Heart right ventricle (tissue), 16 donors: ENCODE data around the gene TAF1C. TPM values are rescaled to one million over a fixed set of nuclear protein-coding genes. Genes with fewer than 3 reads are reported as not detected.
A peak's percentile ranks its signal among the peaks of the same experiment; 100 is the strongest.

Source experiments
- ATAC-seq, 8 donors: fragments of 200-7000 bp; cut with Tn5 transposase; one replicate each; pipeline ENCODE4 v1.9.1; 2020; ENCODE audit warnings: mild to moderate bottlenecking in 8 of 8, moderate library complexity in 8 of 8, moderate number of reproducible peaks in 1 of 8
- DNase-seq, 2 donors: peaks; one replicate each; pipeline ENCODE4 v3.0.0-alpha.2; 2020
- H3K27ac ChIP-seq, 10 donors: fragments of 200-600 bp; sonication (generic) in 2 of 10; one replicate each; pipeline versions ENCODE4 v1.5.0 to v1.8.0; 2020 to 2022; ENCODE audit warnings: mild to moderate bottlenecking in 3 of 10
- H3K27me3 ChIP-seq, 7 donors: fragments of 200-600 bp; one replicate each; pipeline ENCODE4 v1.8.0; 2021 to 2022; ENCODE audit warnings: mild to moderate bottlenecking in 2 of 7
- H3K36me3 ChIP-seq, 9 donors: fragments of 200-600 bp; sonication (generic) in 1 of 9; one replicate each; pipeline versions ENCODE4 v1.5.0 to v1.8.0; 2020 to 2022; ENCODE audit warnings: mild to moderate bottlenecking in 2 of 9
- H3K4me1 ChIP-seq, 9 donors: fragments of 200-600 bp; sonication (generic) in 1 of 9; one replicate each; pipeline versions ENCODE4 v1.5.0 to v1.8.0; 2020 to 2022; ENCODE audit warnings: mild to moderate bottlenecking in 4 of 9
- H3K4me3 ChIP-seq, 10 donors: fragments of 200-600 bp; sonication (generic) in 2 of 10; one replicate each; pipeline versions ENCODE4 v1.5.0 to v1.8.0; 2020 to 2022; ENCODE audit warnings: mild to moderate bottlenecking in 7 of 10, moderate library complexity in 2 of 10
- H3K9me3 ChIP-seq, 11 donors: fragments of 200-600 bp in 10 of 11; sonication (generic) in 2 of 11; one replicate each; pipeline versions ENCODE4 v1.5.0 to v1.8.0; 2013 to 2022; ENCODE audit warnings: mild to moderate bottlenecking in 2 of 11, control low read depth in 1 of 11, moderate library complexity in 1 of 11
- CTCF ChIP-seq, 9 donors: fragments of 200-600 bp; sonication (generic) in 2 of 9; IDR thresholded peaks; one replicate each; pipeline versions ENCODE4 v1.5.0 to v1.8.0; 2021 to 2022; ENCODE audit warnings: antibody characterized with exemption in 9 of 9, mild to moderate bottlenecking in 5 of 9, moderate library complexity in 1 of 9
- WGBS, 2 donors: extraction: QIAGEN DNeasy Blood & Tissue Kit; methylation state at CpG; one replicate each; pipeline ENCODE4 v1.1.7; 2013; ENCODE audit warnings: inconsistent platforms in 1 of 2; 5-methylcytosine and 5-hydroxymethylcytosine counted together
- intact Hi-C, 10 donors: fragments of 100-400 bp; cut with DNase I; formaldehyde crosslinking; loops; one replicate each; pipeline versions ENCODE4 v1.11.1 to v1.14.2; 2022
- long read RNA-seq, 3 donors: library from polyadenylated mRNA; unstranded; transcript quantifications; one replicate each; pipeline ENCODE4 v2.0.0, GENCODE V29; 2020 to 2021
- polyA plus RNA-seq, 2 donors: library from polyadenylated mRNA; stranded (reverse); fragments of 200-250 nt; gene quantifications; one replicate each; pipeline ENCODE4 v1.2.3, GENCODE V29; 2013
- total RNA-seq, 10 donors: library from RNA; stranded (reverse); fragmentation: NEBNext Ultra II Directional in 3 of 10; extraction: Animal tissue kit (Norgen Biotek cat#: 25700) in 3 of 10; gene quantifications; one replicate each; pipeline versions ENCODE4 v1.2.1 to v1.2.4, GENCODE V29; 2021 to 2023
- donor health status: Arrhythmogenic right ventricular cardiomyopathy.
- donor health status: ischemic (EF 13 %, LVEDD 7.1; RV severe dilation, severe dysfunction).
- donor health status: healthy with polysubstance abuse.
- donor health status: DM: no; HTN: yes; CAD: no.
- donor health status: DM: no; HTN: no; CAD: no.
- donor health status: ischemic (EF 25% LVEDD 6.9; RV normal size, moderate dysfunction).
- donor health status: ischemic (EF 25% LVEDD 5.7; RV mildly dilated, moderate dysfunction).
- donor health status: healthy.
- donor health status: DM: yes; HTN: yes; CAD: no.
- donor health status: Ischemic cardiomyopathy.
- donor health status: ischemic (EF 35%, LVEDD 5.7; RV mildly dilated, moderate dysfunction).
- donor health status: nonischemic (EF 11% LVEDD 7.7; RV severe dilation, severe dysfunction).
- donor health status: DM: yes; HTN: yes; CAD: no.
- donor health status: PGD.
- donor health status: ischemic (EF 29% LVEDD 5.4; RV normal size, mild dysfunction).
- donor health status: nonischemic (EF 23%, LVEDD 6.1; RV moderate dilation, normal function).

Gene TAF1C
- total RNA-seq (10 to 100 TPM; 14.2 to 34.0 (median 20.9) TPM), polyA plus RNA-seq (10 to 100 TPM; 24.7 to 76.7 TPM)
- long read RNA-seq, donor 1, partial matches to known transcripts: 16 of 33 reads
- long read RNA-seq, donor 1, other reads (novel, unspliced or antisense): 14 of 33 reads
- long read RNA-seq, donor 2, partial matches to known transcripts: 9 of 23 reads
- long read RNA-seq, donor 2, other reads (novel, unspliced or antisense): 14 of 23 reads
- long read RNA-seq, donor 3, partial matches to known transcripts: 30 of 48 reads
- long read RNA-seq, donor 3, other reads (novel, unspliced or antisense): 18 of 48 reads

GRCh38 chr16:84186685-84187437 lies at the start of gene TAF1C:
Gene TAF1C, minus strand, starts transcription at chr16:84187057. Its CDS starts 2,069 bp downstream, at chr16:84184988.
- peak within 1 kb of the TSS; percentile 67 to 99 (median 90) for H3K4me3 ChIP-seq
- H3K4me1 ChIP-seq: peaks cover 15 to 45% (median 22%) of the 10 kb centered on the region in 9 donors
- H3K27me3 ChIP-seq: no peaks in the 10 kb centered on the region
- peaks cover 0 to 36% (median 10%) of the 10 kb centered on the region in 9 donors for H3K36me3 ChIP-seq
- intact Hi-C loops: loop anchor here in 7 of 10 donors (2.0 to 10.0 kb wide), 8 partner anchors 42 to 1365 kb away; partner anchors contain the start of genes MBTPS1 (in 2 of the 7), NECAB2 (in 2 of the 7), DNAAF1 (in 1 of the 7) and HSDL1 (in 1 of the 7)
- DNase-seq: peak; percentile 89 to 94
- ATAC-seq: peak; percentile 92 to 98 (median 95)
- 3% methylated on average over 50 to 55 of the region's 55 CpGs for WGBS, 2 donors
- TF ChIP-seq CTCF (IDR thresholded peaks at IDR 0.05): peak; percentile 91 to 99 (median 98)
- H3K9me3 ChIP-seq: no peaks in the 10 kb centered on the region
- H3K27ac ChIP-seq: peak within 1 kb of the TSS; percentile 64 to 90 (median 85)

GRCh38 chr16:84234321-84235241 lies 47.7 kb upstream of the TAF1C start:
- no peak overlapping the region for H3K4me3 ChIP-seq
- peaks cover 0 to 17% (median 3%) of the 10 kb centered on the region in 9 donors for H3K4me1 ChIP-seq
- WGBS, 2 donors: 54 to 60% methylated on average over 21 of the region's 21 CpGs
- no peaks in the 10 kb centered on the region for H3K36me3 ChIP-seq
- peak overlapping the region in 3 of 10 donors; percentile 19 to 41 (median 36) for H3K27ac ChIP-seq
- TF ChIP-seq CTCF (IDR thresholded peaks at IDR 0.05): no peak
- ATAC-seq: peak in 5 of 8 donors; percentile 30 to 70 (median 56)
- DNase-seq: no peak
- peaks cover 0 to 29% (median 5%) of the 10 kb centered on the region in 7 donors for H3K27me3 ChIP-seq
- H3K9me3 ChIP-seq: no peaks in the 10 kb centered on the region
- intact Hi-C loops: no loop called here

- no peak for TF ChIP-seq CTCF (IDR thresholded peaks at IDR 0.05)
- WGBS, 2 donors: 82 to 86% methylated on average over 9 of the region's 9 CpGs
These were observed 46.9 kb upstream of the TAF1C start for GRCh38 chr16:84233748-84234147.

More at GRCh38 chr16:84233748-84234147, 46.9 kb upstream of the TAF1C start:
- intact Hi-C loops: no loop called here
- no peak for ATAC-seq
- H3K27ac ChIP-seq: no peak overlapping the region
- DNase-seq: no peak
- peaks cover 0 to 20% (median 2%) of the 10 kb centered on the region in 9 donors for H3K4me1 ChIP-seq
- H3K27me3 ChIP-seq: peaks cover 0 to 21% (median 0%) of the 10 kb centered on the region in 7 donors
- H3K4me3 ChIP-seq: no peak overlapping the region
- no peaks in the 10 kb centered on the region for H3K36me3 ChIP-seq
- no peaks in the 10 kb centered on the region for H3K9me3 ChIP-seq
